Kidney epithelial cell (primary cell): Measurements from ENCODE around the gene CALML4. TPM values are rescaled to one million over a fixed set of nuclear protein-coding genes. Genes with fewer than 3 reads are reported as not detected.
A peak's percentile ranks its signal among the peaks of the same experiment; 100 is the strongest.
"Not testable (repeated sequence)": the region's sequence is repeated elsewhere in the genome, so short reads cannot be mapped to it uniquely, and the experiment has no call there.

Experiments used
- DNase-seq: peaks from one replicate; pipeline ENCODE4 v3.0.0-alpha.2; 2010; ENCODE audit warnings: low read depth
- H3K27me3 ChIP-seq: 2 replicates; pipeline ENCODE4 v1.6.0; 2011; ENCODE audit warnings: low read length; ENCODE audit not compliant: control insufficient read depth, insufficient read depth
- H3K36me3 ChIP-seq: 2 replicates; pipeline ENCODE4 v1.5.1; 2011; ENCODE audit warnings: low read length; ENCODE audit not compliant: control insufficient read depth, insufficient read depth
- H3K4me3 ChIP-seq: 2 replicates; pipeline ENCODE4 v1.5.1; 2011; ENCODE audit warnings: low read depth, mild to moderate bottlenecking, control low read depth, low read length
- total RNA-seq: library from RNA; depleted of rRNA; stranded (reverse); fragments of >200 nt; gene quantifications from 2 replicates; pipeline ENCODE4 v1.2.3, GENCODE V29; 2015
- TF ChIP-seq, protein P1 (sequence below): IDR thresholded peaks from 2 replicates; pipeline ENCODE4 v1.5.1; 2011; ENCODE audit warnings: mild to moderate bottlenecking, moderate library complexity, low read length, control low read depth, inconsistent platforms; ENCODE audit not compliant: insufficient read depth, poor library complexity, severe bottlenecking

CALML4 gene
- total RNA-seq, 1 donor from 2014 or later: 2.4 TPM

- Histone ChIP-seq H3K36me3 (peaks cover 2% of the 10 kb centered on the region), H3K4me3 (no peak overlapping the region), H3K27me3 (no peaks in the 10 kb centered on the region)
- TF ChIP-seq, protein P1, sequence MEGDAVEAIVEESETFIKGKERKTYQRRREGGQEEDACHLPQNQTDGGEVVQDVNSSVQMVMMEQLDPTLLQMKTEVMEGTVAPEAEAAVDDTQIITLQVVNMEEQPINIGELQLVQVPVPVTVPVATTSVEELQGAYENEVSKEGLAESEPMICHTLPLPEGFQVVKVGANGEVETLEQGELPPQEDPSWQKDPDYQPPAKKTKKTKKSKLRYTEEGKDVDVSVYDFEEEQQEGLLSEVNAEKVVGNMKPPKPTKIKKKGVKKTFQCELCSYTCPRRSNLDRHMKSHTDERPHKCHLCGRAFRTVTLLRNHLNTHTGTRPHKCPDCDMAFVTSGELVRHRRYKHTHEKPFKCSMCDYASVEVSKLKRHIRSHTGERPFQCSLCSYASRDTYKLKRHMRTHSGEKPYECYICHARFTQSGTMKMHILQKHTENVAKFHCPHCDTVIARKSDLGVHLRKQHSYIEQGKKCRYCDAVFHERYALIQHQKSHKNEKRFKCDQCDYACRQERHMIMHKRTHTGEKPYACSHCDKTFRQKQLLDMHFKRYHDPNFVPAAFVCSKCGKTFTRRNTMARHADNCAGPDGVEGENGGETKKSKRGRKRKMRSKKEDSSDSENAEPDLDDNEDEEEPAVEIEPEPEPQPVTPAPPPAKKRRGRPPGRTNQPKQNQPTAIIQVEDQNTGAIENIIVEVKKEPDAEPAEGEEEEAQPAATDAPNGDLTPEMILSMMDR: no peak
- no peak for DNase-seq
Observed at GRCh38 chr15:68214838-68215254, 9.7 kb upstream of the CALML4 start.

DNA sequence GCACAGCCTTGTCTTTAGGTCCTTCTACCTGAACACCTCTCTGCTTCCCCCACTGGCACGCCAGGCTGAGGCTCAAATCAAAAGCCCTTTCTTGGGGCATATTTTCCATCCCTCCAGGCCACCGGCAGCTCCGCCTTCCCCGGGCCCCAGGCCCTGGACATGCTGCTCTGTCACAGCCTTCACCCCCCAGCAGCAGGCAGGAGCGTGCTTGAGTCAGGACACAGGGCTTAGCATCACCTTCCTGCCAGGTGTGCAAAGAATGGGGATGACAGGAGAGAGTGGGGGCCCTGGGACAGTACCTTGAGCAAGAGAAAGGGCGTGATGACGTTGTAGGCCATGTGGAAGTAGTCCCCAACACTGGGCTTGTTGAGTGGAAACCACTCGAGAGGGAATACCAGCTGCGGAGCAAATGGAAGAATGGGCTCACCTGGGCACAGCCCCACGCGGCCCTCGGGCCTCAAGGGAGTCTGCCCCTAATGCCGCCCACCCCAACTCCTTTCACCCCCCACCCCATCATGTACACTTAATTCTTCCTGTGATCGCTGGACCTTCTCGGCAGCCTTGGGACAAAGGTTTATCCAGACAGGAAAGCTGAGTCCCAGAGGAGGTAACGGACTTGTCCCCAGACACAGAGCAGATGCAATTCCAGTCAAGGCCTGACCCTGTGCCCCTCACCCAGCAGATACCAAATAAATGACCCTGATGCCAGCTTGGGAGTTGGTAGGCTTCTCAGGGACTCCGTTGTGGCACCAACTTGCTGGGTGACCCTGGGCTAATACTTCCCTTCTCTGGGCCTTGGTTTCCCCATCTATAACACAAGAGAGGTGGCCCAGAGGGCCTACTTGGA lies 9.1 kb upstream of the CALML4 start:
- no peak for DNase-seq
- no peaks in the 10 kb centered on the region for H3K27me3 ChIP-seq
- TF ChIP-seq, protein P1: no peak
- H3K36me3 ChIP-seq: peaks cover 2% of the 10 kb centered on the region
- no peak overlapping the region for H3K4me3 ChIP-seq

- not testable (repeated sequence) for H3K27me3 ChIP-seq, H3K36me3 ChIP-seq, DNase-seq, H3K4me3 ChIP-seq
Observed at GRCh38 chr15:68213491-68213845, 8.3 kb upstream of the CALML4 start.

GRCh38 chr15:68211656-68212320 lies 6.7 kb upstream of the CALML4 start:
- TF ChIP-seq, protein P1: no peak
- Histone ChIP-seq H3K27me3 (no peaks in the 10 kb centered on the region), H3K36me3 (peaks cover 1% of the 10 kb centered on the region), H3K4me3 (no peak overlapping the region)
- no peak for DNase-seq

- H3K4me3 ChIP-seq: no peak overlapping the region
- H3K27me3 ChIP-seq: no peaks in the 10 kb centered on the region
- DNase-seq: no peak
- TF ChIP-seq, protein P1: peak; percentile 91
- peaks cover 1% of the 10 kb centered on the region for H3K36me3 ChIP-seq
Observed at GRCh38 chr15:68210821-68211655, 5.9 kb upstream of the CALML4 start.

- DNase-seq: no peak
- H3K36me3 ChIP-seq: peaks cover 1% of the 10 kb centered on the region
- H3K27me3 ChIP-seq: no peaks in the 10 kb centered on the region
- TF ChIP-seq, protein P1: no peak
- no peak overlapping the region for H3K4me3 ChIP-seq
Observed at GRCh38 chr15:68210409-68210756, 5.3 kb upstream of the CALML4 start.
